Neuron (in vitro differentiated cells): ENCODE data around the gene RBM41.
"Not testable (repeated sequence)": the region's sequence is repeated elsewhere in the genome, so short reads cannot be mapped to it uniquely, and the experiment has no call there.

Experiments used
- H2AFZ ChIP-seq: one replicate; pipeline ENCODE4 v1.6.1; 2013; ENCODE audit warnings: low read depth, mild to moderate bottlenecking, inconsistent platforms, low read length, moderate library complexity
- H3K27me3 ChIP-seq: one replicate; pipeline ENCODE4 v1.6.1; 2013; ENCODE audit warnings: low read length; ENCODE audit not compliant: insufficient read depth
- H3K36me3 ChIP-seq: one replicate; pipeline ENCODE4 v1.6.1; 2013; ENCODE audit warnings: low read length; ENCODE audit not compliant: insufficient read depth
- H3K4me1 ChIP-seq: one replicate; pipeline ENCODE4 v1.6.1; 2013; ENCODE audit warnings: low read length; ENCODE audit not compliant: insufficient read depth
- H3K4me3 ChIP-seq: 2 replicates; pipeline ENCODE4 v1.5.1; 2013; ENCODE audit warnings: mild to moderate bottlenecking, low read length, moderate library complexity
- H3K9me3 ChIP-seq: one replicate; pipeline ENCODE4 v1.6.1; 2013; ENCODE audit warnings: low read length

RBM41 gene

GRCh38 chrX:107117993-107118321 lies 665 bp downstream of the RBM41 start:
- Histone ChIP-seq H3K4me3 (peak overlapping the region; percentile 58), H3K9me3 (no peaks in the 10 kb centered on the region), H3K4me1 (no peaks in the 10 kb centered on the region), H3K36me3 (peaks cover 30% of the 10 kb centered on the region), H3K27me3 (peaks cover 2% of the 10 kb centered on the region), H2AFZ (peak overlapping the region; percentile 50)

DNA sequence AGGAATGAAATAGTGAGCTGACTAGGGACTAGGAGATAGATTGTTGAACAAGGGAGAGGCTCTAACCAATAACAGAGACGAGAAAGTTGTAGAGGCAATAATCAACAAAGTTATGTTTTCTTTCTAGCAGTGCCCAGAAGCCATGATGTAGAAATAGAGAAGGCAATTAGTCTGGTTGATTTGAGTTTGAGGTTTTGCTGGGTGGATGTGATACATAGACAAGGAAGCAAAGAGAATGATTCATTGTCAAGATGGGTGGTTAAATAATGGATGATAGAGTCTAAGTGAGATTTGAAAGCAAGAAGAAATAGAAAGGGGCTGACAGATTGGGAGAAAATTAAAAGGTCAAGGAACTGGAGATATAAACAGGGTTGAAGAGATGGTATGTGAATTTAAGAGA lies 11.2 kb downstream of the RBM41 start:
- Histone ChIP-seq H3K36me3 (peaks cover 16% of the 10 kb centered on the region), H3K27me3 (no peaks in the 10 kb centered on the region), H3K4me3 (no peak overlapping the region), H2AFZ (no peak overlapping the region), H3K4me1 (no peaks in the 10 kb centered on the region), H3K9me3 (no peaks in the 10 kb centered on the region)

DNA sequence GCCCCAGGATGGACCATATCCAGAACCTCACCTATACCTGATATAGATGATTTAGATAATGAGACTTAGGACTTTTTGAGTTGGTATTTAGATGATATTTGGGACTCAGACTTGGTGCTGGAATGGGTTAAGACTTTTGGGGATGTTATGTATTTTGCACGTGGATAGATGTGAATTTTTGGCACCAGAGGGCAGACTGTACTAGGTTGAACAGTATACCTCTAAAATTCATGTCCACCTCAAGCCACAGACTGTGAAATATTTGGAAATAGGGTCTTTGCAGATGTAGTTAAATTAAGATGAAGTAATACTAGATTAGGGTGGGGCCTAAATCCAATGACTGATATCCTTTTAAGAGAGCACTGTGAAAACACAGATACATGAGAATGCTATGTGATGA lies 15.6 kb downstream of the RBM41 start:
- peaks cover 5% of the 10 kb centered on the region for H3K36me3 ChIP-seq
- no peaks in the 10 kb centered on the region for H3K9me3 ChIP-seq
- no peaks in the 10 kb centered on the region for H3K27me3 ChIP-seq
- no peak overlapping the region for H3K4me3 ChIP-seq
- no peaks in the 10 kb centered on the region for H3K4me1 ChIP-seq
- H2AFZ ChIP-seq, result no peak overlapping the region

DNA sequence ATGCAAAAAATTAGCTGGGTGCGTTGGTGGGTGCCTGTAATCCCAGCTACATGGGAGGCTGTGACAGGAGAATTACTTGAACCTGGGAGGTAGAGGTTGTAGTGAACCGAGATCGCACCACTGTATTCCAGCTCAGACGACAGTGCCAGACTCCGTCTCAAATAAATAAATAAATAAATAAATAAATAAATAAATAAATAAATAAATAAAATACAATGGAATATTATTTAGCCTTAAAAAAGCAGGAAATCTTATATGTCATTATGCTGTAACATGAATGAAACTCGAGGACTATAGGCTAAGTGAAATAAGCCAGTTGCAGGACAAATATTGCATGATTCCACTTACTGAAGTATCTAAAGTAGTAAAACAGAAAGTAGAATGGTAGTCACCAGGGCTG lies 42.5 kb downstream of the RBM41 start:
- Histone ChIP-seq H3K4me1 (no peaks in the 10 kb centered on the region), H3K36me3 (no peaks in the 10 kb centered on the region), H2AFZ (no peak overlapping the region), H3K27me3 (no peaks in the 10 kb centered on the region), H3K4me3 (no peak overlapping the region), H3K9me3 (peaks cover 8% of the 10 kb centered on the region)

- not testable (repeated sequence) for H3K36me3 ChIP-seq, H3K4me1 ChIP-seq, H3K27me3 ChIP-seq, H3K4me3 ChIP-seq, H2AFZ ChIP-seq, H3K9me3 ChIP-seq
Observed at GRCh38 chrX:107057731-107058130, 60.9 kb downstream of the RBM41 start.

- no peaks in the 10 kb centered on the region for H3K9me3 ChIP-seq
- no peaks in the 10 kb centered on the region for H3K27me3 ChIP-seq
- no peak overlapping the region for H2AFZ ChIP-seq
- no peaks in the 10 kb centered on the region for H3K4me1 ChIP-seq
- no peaks in the 10 kb centered on the region for H3K36me3 ChIP-seq
- no peak overlapping the region for H3K4me3 ChIP-seq
Observed at GRCh38 chrX:107054978-107055377, 63.6 kb downstream of the RBM41 start.

DNA sequence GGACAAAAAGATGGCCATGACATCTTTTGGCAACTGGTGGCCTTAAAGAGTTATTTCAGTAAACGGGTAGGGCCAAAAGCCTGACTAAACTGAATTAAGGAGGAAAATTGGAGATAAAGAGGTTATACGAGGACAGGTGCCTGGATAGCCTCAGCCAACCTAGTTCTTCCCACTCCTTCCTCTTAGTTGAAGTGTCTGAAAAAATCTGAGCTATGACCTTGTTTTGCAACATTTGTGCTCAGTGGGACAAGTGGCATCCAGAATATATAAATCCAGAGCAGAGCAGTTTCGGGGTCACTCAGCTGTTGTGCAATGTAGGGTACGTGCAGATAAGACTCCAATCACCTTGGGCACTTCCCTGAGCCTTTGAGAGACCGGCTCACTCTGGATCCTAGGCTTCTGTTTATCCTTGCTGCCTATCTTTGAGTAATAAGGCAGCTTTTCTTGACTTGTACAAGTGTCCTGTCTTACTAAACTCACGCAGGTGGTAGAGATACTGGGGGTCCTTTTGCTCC lies 68.4 kb downstream of the RBM41 start:
- Histone ChIP-seq H2AFZ (no peak overlapping the region), H3K36me3 (no peaks in the 10 kb centered on the region), H3K9me3 (no peaks in the 10 kb centered on the region), H3K4me3 (no peak overlapping the region), H3K27me3 (no peaks in the 10 kb centered on the region), H3K4me1 (no peaks in the 10 kb centered on the region)

DNA sequence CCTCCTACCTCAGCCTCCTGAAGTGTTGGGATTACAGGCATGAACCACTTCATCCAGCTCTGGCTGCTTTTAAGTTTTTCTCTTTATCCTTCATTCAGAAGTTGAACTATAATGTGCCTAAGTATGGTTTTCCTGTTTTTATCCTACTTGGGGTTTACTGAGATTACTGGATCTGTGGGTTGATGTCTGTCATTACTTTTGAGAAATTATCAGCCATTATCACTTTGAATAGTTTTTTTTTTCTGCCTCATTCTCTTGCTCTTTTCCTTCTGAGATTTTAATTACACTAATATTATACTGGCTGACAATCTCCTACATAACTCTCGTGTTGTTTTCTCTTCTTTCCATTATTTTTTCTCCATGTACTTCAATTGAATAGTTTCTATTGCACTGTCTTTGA lies 71.0 kb downstream of the RBM41 start:
- Histone ChIP-seq H3K27me3 (no peaks in the 10 kb centered on the region), H3K4me3 (no peak overlapping the region), H3K36me3 (no peaks in the 10 kb centered on the region)

GRCh38 chrX:107029752-107030151 lies 88.9 kb downstream of the RBM41 start:
- Histone ChIP-seq H3K27me3 (peaks cover 2% of the 10 kb centered on the region), H2AFZ (no peak overlapping the region), H3K36me3 (no peaks in the 10 kb centered on the region), H3K4me1 (no peaks in the 10 kb centered on the region), H3K4me3 (no peak overlapping the region), H3K9me3 (no peaks in the 10 kb centered on the region)

More for the DNA sequence above, 71.0 kb downstream of the RBM41 start:
- Histone ChIP-seq H2AFZ (no peak overlapping the region), H3K9me3 (no peaks in the 10 kb centered on the region), H3K4me1 (no peaks in the 10 kb centered on the region)

DNA sequence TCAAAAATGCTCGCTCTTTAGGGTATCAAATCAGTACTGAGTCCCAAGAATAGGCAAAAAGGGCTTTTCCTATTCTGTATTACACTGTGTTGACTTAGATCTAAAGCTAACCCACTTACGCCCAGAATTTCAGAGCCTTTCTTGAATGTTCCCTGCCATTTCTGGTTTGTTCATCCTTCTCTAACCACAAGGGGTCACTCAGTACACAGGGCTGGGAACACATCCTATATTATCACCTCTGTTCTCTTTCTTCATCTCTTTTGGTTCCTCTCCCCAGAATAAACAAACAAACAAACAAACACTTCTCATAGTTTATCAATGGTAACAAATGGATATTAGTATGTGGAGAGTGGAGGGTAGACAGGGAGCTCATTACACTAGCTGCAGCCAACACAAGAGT lies 93.1 kb downstream of the RBM41 start:
- H3K9me3 ChIP-seq, result no peaks in the 10 kb centered on the region
- H3K4me3 ChIP-seq, result no peak overlapping the region
- H2AFZ ChIP-seq, result no peak overlapping the region

DNA sequence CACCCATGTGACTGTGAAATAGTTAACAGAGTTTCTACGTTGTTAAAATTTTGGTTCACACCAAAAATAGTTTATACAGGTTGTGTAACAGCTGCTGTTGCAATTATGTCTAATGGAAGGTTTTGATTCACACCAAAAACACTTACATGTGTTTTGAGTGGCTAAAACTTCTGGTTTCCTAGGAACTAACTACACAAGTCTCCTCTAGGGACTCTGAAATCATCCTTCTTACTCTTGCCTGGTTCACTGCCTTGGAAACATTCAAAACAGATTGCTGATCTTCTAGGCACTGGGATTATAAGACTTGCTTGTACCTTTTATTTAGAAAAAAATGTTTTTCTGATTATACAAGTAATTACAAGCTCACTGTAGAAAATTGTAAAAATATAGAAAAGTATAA lies 103.7 kb downstream of the RBM41 start:
- no peaks in the 10 kb centered on the region for H3K9me3 ChIP-seq
- H2AFZ ChIP-seq, result no peak overlapping the region
- H3K4me3 ChIP-seq, result no peak overlapping the region
- H3K27me3 ChIP-seq, result no peaks in the 10 kb centered on the region
- no peaks in the 10 kb centered on the region for H3K36me3 ChIP-seq
- H3K4me1 ChIP-seq, result no peaks in the 10 kb centered on the region

More for the DNA sequence above, 93.1 kb downstream of the RBM41 start:
- Histone ChIP-seq H3K4me1 (no peaks in the 10 kb centered on the region), H3K27me3 (no peaks in the 10 kb centered on the region), H3K36me3 (no peaks in the 10 kb centered on the region)
